Thyroid gland (tissue), 4 donors: ENCODE data around the gene TDRD5. TPM values are rescaled to one million over a fixed set of nuclear protein-coding genes. Genes with fewer than 3 reads are reported as not detected.
"Not testable (repeated sequence)": the region's sequence is repeated elsewhere in the genome, so short reads cannot be mapped to it uniquely, and the experiment has no call there.

ENCODE experiments used
- DNase-seq, 2 donors: peaks; one replicate each; pipeline ENCODE4 v3.0.0-alpha.2; 2019
- H3K27ac ChIP-seq, 3 donors: fragments of 200-600 bp; sonication (generic); 1 replicate in 2 of 3; 2 replicates in 1 of 3; pipeline ENCODE4 v1.5.1; 2016 to 2019; ENCODE audit warnings: mild to moderate bottlenecking in 1 of 3, moderate library complexity in 1 of 3
- H3K27me3 ChIP-seq: fragments of 200-600 bp; sonication (generic); one replicate; pipeline ENCODE4 v1.5.1; 2019
- H3K36me3 ChIP-seq, 2 donors: fragments of 200-600 bp; sonication (generic); one replicate each; pipeline ENCODE4 v1.5.1; 2016 to 2019
- H3K4me1 ChIP-seq, 2 donors: fragments of 200-600 bp; sonication (generic); one replicate each; pipeline ENCODE4 v1.5.1; 2017 to 2019
- H3K4me3 ChIP-seq, 3 donors: fragments of 200-600 bp; sonication (generic); replicated peaks in 1 of 3; 1 replicate in 2 of 3; 2 replicates in 1 of 3; pipeline ENCODE4 v1.5.1; 2016; ENCODE audit warnings: mild to moderate bottlenecking in 1 of 3
- H3K9me3 ChIP-seq: fragments of 200-600 bp; sonication (generic); one replicate; pipeline ENCODE4 v1.5.1; 2017
- CTCF ChIP-seq, 6 experiments: fragments of 200-600 bp in 3 of 6; fragments of 450-650 bp in 3 of 6; sonication (generic) in 3 of 6; IDR thresholded peaks; one replicate each; pipeline ENCODE4 v1.5.1; 2016 to 2019; ENCODE audit warnings: antibody characterized with exemption in 6 of 6, mild to moderate bottlenecking in 2 of 6, inconsistent platforms in 1 of 6, moderate library complexity in 1 of 6
- POLR2A ChIP-seq, 2 donors: fragments of 450-650 bp; IDR thresholded peaks; one replicate each; pipeline ENCODE4 v1.6.1; 2017; ENCODE audit warnings: antibody characterized with exemption in 2 of 2, mild to moderate bottlenecking in 2 of 2, moderate library complexity in 1 of 2
- WGBS, 2 donors: methylation state at CpG; one replicate each; pipeline ENCODE4 v1.1.5; 2017; 5-methylcytosine and 5-hydroxymethylcytosine counted together
- intact Hi-C: fragments of 100-400 bp; cut with DNase I; formaldehyde crosslinking; loops from one replicate; pipeline ENCODE4 v1.15.1; 2023
- total RNA-seq, 4 donors: library from RNA; depleted of rRNA; stranded (reverse); fragments of >200 nt; gene quantifications; one replicate each; pipeline ENCODE4 v1.2.3, GENCODE V29; 2016

Gene TDRD5
- total RNA-seq, 4 donors from 2014 or later = 0.81 to 2.8 (median 1.5) TPM

GRCh38 chr1:179661018-179661417, 69.4 kb downstream of the TDRD5 start:
- no peak overlapping the region for H3K4me3 ChIP-seq
- H3K9me3 ChIP-seq = no peaks in the 10 kb centered on the region
- H3K4me1 ChIP-seq = no peaks in the 10 kb centered on the region
- TF ChIP-seq POLR2A (IDR thresholded peaks at IDR 0.05) = no peak
- no peak for TF ChIP-seq CTCF (IDR thresholded peaks at IDR 0.05)
- no peaks in the 10 kb centered on the region for H3K27me3 ChIP-seq
- DNase-seq = no peak
- H3K27ac ChIP-seq = no peak overlapping the region
- intact Hi-C loops = no loop called here
- no peaks in the 10 kb centered on the region for H3K36me3 ChIP-seq

- intact Hi-C loops = no loop called here
- Histone ChIP-seq H3K36me3 (no peaks in the 10 kb centered on the region), H3K27me3 (no peaks in the 10 kb centered on the region), H3K4me3 (no peak overlapping the region), H3K9me3 (no peaks in the 10 kb centered on the region), H3K4me1 (no peaks in the 10 kb centered on the region), H3K27ac (no peak overlapping the region)
- no peak for DNase-seq
- TF ChIP-seq CTCF (IDR thresholded peaks at IDR 0.05) (no peak), POLR2A (IDR thresholded peaks at IDR 0.05) (no peak)
- 65 to 73% methylated on average over 3 of the region's 3 CpGs for WGBS, 2 donors
Observed at GRCh38 chr1:179663810-179664209, 72.2 kb downstream of the TDRD5 start.

GRCh38 chr1:179677882-179678281, 86.2 kb downstream of the TDRD5 start:
- no peak for DNase-seq
- H3K36me3 ChIP-seq = no peaks in the 10 kb centered on the region
- 78 to 95% methylated on average over 5 of the region's 6 CpGs for WGBS, 2 donors
- intact Hi-C loops = no loop called here
- H3K4me1 ChIP-seq = no peaks in the 10 kb centered on the region
- no peak overlapping the region for H3K4me3 ChIP-seq
- no peak overlapping the region for H3K27ac ChIP-seq
- TF ChIP-seq CTCF (IDR thresholded peaks at IDR 0.05) = no peak
- H3K27me3 ChIP-seq = no peaks in the 10 kb centered on the region
- H3K9me3 ChIP-seq = no peaks in the 10 kb centered on the region

- DNase-seq = peak in 1 of 2 donors; percentile 13
Observed at GRCh38 chr1:179694530-179694929, 102.9 kb downstream of the TDRD5 start.

GRCh38 chr1:179702946-179703539, 111.4 kb downstream of the TDRD5 start:
- TF ChIP-seq CTCF (IDR thresholded peaks at IDR 0.05) (no peak), POLR2A (IDR thresholded peaks at IDR 0.05) (no peak)
- no peaks in the 10 kb centered on the region for H3K9me3 ChIP-seq
- H3K27me3 ChIP-seq = no peaks in the 10 kb centered on the region
- intact Hi-C loops = loop anchor here (10.0 kb wide), 1 partner anchor 472 kb away; no protein-coding TSS in a partner anchor
- no peak for DNase-seq
- no peaks in the 10 kb centered on the region for H3K4me1 ChIP-seq
- no peak overlapping the region for H3K27ac ChIP-seq
- no peaks in the 10 kb centered on the region for H3K36me3 ChIP-seq
- 82 to 87% methylated on average over 5 of the region's 5 CpGs for WGBS, 2 donors
- H3K4me3 ChIP-seq = no peak overlapping the region

More at GRCh38 chr1:179694530-179694929, 102.9 kb downstream of the TDRD5 start:
- H3K4me1 ChIP-seq, H3K9me3 ChIP-seq, H3K4me3 ChIP-seq, intact Hi-C loops, H3K27ac ChIP-seq, H3K27me3 ChIP-seq, H3K36me3 ChIP-seq: not testable (repeated sequence)
- WGBS, 2 donors = 30 to 41% methylated on average over 4 to 6 of the region's 6 CpGs
